IMR-90 (cell line): ENCODE measurements around the gene PTPRN2. TPM values are rescaled to one million over a fixed set of nuclear protein-coding genes. Genes with fewer than 3 reads are reported as not detected.

ENCODE experiments used
- ATAC-seq: fragments of 200-7000 bp; cut with Tn5 transposase; 2 replicates; pipeline ENCODE4 v1.9.1; 2020; ENCODE audit warnings: low read depth, mild to moderate bottlenecking, moderate library complexity
- BruUV-seq: library from RNA; stranded (reverse); fragments of 400-500 nt; replicated peaks from 2 replicates; lab custom pipeline; 2021; lab: Mats Ljungman, UMichigan
- CTCF ChIA-PET: fragments of 300-600 bp; formaldehyde crosslinking; extraction: SDS; loops from one replicate; lab custom pipeline; 2021; ENCODE audit warnings: antibody characterized with exemption; lab: Yijun Ruan, JAX
- POLR2A ChIA-PET: fragments of 300-600 bp; sonication (Branson Sonifier 250); formaldehyde crosslinking; loops from one replicate; lab custom pipeline; 2022; ENCODE audit warnings: antibody characterized with exemption; ENCODE audit not compliant: unreplicated experiment; lab: Charles Lee
- DNase-seq: peaks from one replicate; pipeline ENCODE4 v3.0.0; 2013
- H2AFZ ChIP-seq: replicated peaks from 2 replicates; pipeline ENCODE3; 2013; ENCODE audit warnings: low read length, mild to moderate bottlenecking; ENCODE audit not compliant: poor library complexity
- H2AK5ac ChIP-seq: 2 replicates; pipeline ENCODE4 v1.6.1; 2013; ENCODE audit warnings: low read depth, low read length, inconsistent platforms
- H2AK9ac ChIP-seq: replicated peaks from 2 replicates; pipeline ENCODE3; 2013; ENCODE audit warnings: mild to moderate bottlenecking, low read depth, low read length, moderate library complexity; ENCODE audit not compliant: poor library complexity
- H2BK120ac ChIP-seq: 2 replicates; pipeline ENCODE4 v1.6.1; 2013; ENCODE audit warnings: low read depth, low read length, inconsistent platforms
- H2BK15ac ChIP-seq: 3 replicates; pipeline ENCODE4 v1.6.1; 2013; ENCODE audit warnings: low read depth, low read length, inconsistent platforms
- H2BK20ac ChIP-seq: 2 replicates; pipeline ENCODE4 v1.6.1; 2013; ENCODE audit warnings: low read depth, mild to moderate bottlenecking, inconsistent platforms, low read length, moderate library complexity
- H2BK5ac ChIP-seq: 2 replicates; pipeline ENCODE4 v1.6.1; 2013; ENCODE audit warnings: mild to moderate bottlenecking, low read depth, low read length, inconsistent platforms; ENCODE audit not compliant: poor library complexity, severe bottlenecking
- H3K14ac ChIP-seq: replicated peaks from 2 replicates; pipeline ENCODE4 v1.6.1; 2013; ENCODE audit warnings: low read depth, low read length, inconsistent platforms
- H3K18ac ChIP-seq: 2 replicates; pipeline ENCODE4 v1.6.1; 2013; ENCODE audit warnings: low read depth, low read length, control low read depth
- H3K23ac ChIP-seq: 2 replicates; pipeline ENCODE4 v1.6.1; 2013; ENCODE audit warnings: low read depth, low read length, inconsistent platforms
- H3K27ac ChIP-seq: 2 replicates; pipeline ENCODE4 v1.5.1; 2013; ENCODE audit warnings: mild to moderate bottlenecking, control low read depth, low read length; ENCODE audit not compliant: insufficient read depth
- H3K27me3 ChIP-seq: 2 replicates; pipeline ENCODE4 v1.6.1; 2013; ENCODE audit warnings: low read length; ENCODE audit not compliant: control insufficient read depth, insufficient read depth
- H3K36me3 ChIP-seq: 2 replicates; pipeline ENCODE4 v1.6.1; 2013; ENCODE audit warnings: low read length, mixed read lengths; ENCODE audit not compliant: control insufficient read depth, insufficient read depth
- H3K4ac ChIP-seq: 2 replicates; pipeline ENCODE4 v1.6.1; 2013; ENCODE audit warnings: low read depth, low read length, inconsistent platforms
- H3K4me1 ChIP-seq: 2 replicates; pipeline ENCODE4 v1.6.1; 2013; ENCODE audit warnings: low read length, mixed read lengths; ENCODE audit not compliant: control insufficient read depth, insufficient read depth
- H3K4me2 ChIP-seq: 2 replicates; pipeline ENCODE4 v1.6.1; 2013; ENCODE audit warnings: low read depth, mild to moderate bottlenecking, control low read depth, low read length, moderate library complexity
- H3K4me3 ChIP-seq: 2 replicates; pipeline ENCODE4 v1.5.1; 2013; ENCODE audit warnings: low read depth, mild to moderate bottlenecking, control low read depth, low read length, moderate library complexity; ENCODE audit not compliant: insufficient read depth
- H3K56ac ChIP-seq: 2 replicates; pipeline ENCODE4 v1.6.1; 2013; ENCODE audit warnings: low read length, inconsistent platforms; ENCODE audit not compliant: insufficient read depth; ENCODE audit errors: extremely low read depth
- H3K79me1 ChIP-seq, 2 experiments: 2 replicates each; pipeline ENCODE4 v1.6.1; 2013; ENCODE audit warnings: low read length in 2 of 2, inconsistent platforms in 1 of 2, low read depth in 1 of 2
- H3K9ac ChIP-seq: 2 replicates; pipeline ENCODE4 v1.6.1; 2013; ENCODE audit warnings: low read depth, low read length, control low read depth
- H3K9me1 ChIP-seq: 2 replicates; pipeline ENCODE4 v1.6.1; 2013; ENCODE audit warnings: low read length, inconsistent platforms; ENCODE audit not compliant: insufficient read depth
- H3K9me3 ChIP-seq: 2 replicates; pipeline ENCODE4 v1.6.1; 2013; ENCODE audit warnings: low read length; ENCODE audit not compliant: control insufficient read depth, insufficient read depth
- H4K20me1 ChIP-seq: 2 replicates; pipeline ENCODE4 v1.6.1; 2013; ENCODE audit warnings: low read length, inconsistent platforms; ENCODE audit not compliant: insufficient read depth
- H4K5ac ChIP-seq: 2 replicates; pipeline ENCODE4 v1.6.1; 2013; ENCODE audit warnings: mild to moderate bottlenecking, low read depth, low read length, control low read depth
- H4K8ac ChIP-seq, 2 experiments: 2 replicates each; pipeline ENCODE4 v1.6.1; 2013; ENCODE audit warnings: low read depth in 2 of 2, low read length in 2 of 2, control low read depth in 1 of 2, inconsistent platforms in 1 of 2
- H4K91ac ChIP-seq: 2 replicates; pipeline ENCODE4 v1.6.1; 2013; ENCODE audit warnings: low read depth, low read length, inconsistent platforms; ENCODE audit not compliant: insufficient read depth
- BHLHE40 ChIP-seq: fragments of 150-350 bp; IDR thresholded peaks from 2 replicates; pipeline ENCODE4 v1.6.1; 2016; ENCODE audit warnings: mild to moderate bottlenecking, low read depth, low read length
- CTCF ChIP-seq: conservative IDR thresholded peaks from 2 replicates; pipeline ENCODE4 v1.5.1; 2012; ENCODE audit warnings: mild to moderate bottlenecking, low read depth, low read length, improper control_type of control experiment
- FOS ChIP-seq: fragments of 150-350 bp; IDR thresholded peaks from 2 replicates; pipeline ENCODE4 v1.6.1; 2016; ENCODE audit warnings: low read depth, low read length
- POLR2A ChIP-seq: IDR thresholded peaks from 2 replicates; pipeline ENCODE4 v1.6.1; 2012; ENCODE audit warnings: mild to moderate bottlenecking, low read depth, low read length
- WGBS, 2 experiments: methylation state at CpG; one replicate each; pipeline versions ENCODE4 v1.1.5 to v1.1.7; 2013; ENCODE audit warnings: missing lambda C conversion rate in 2 of 2; ENCODE audit not compliant: insufficient read length in 1 of 2; ENCODE audit errors: extremely low coverage in 2 of 2; 5-methylcytosine and 5-hydroxymethylcytosine counted together
- dilution Hi-C: fragments of 300-500 bp; cut with HindIII; formaldehyde crosslinking; loops from one replicate; pipeline ENCODE4 v1.14.3; 2018; ENCODE audit warnings: low sequenced_read_pairs; ENCODE audit not compliant: unreplicated experiment
- in situ Hi-C: fragments of 300-500 bp; cut with MboI; formaldehyde crosslinking; loops from 3 replicates; pipeline ENCODE4 v1.14.3; 2019; ENCODE audit warnings: low sequenced_read_pairs, inconsistent platforms, mixed read lengths
- intact Hi-C: fragments of 100-400 bp; cut with micrococcal nuclease; formaldehyde crosslinking; loops from 2 replicates; pipeline ENCODE4 v1.10.0; 2022
- polyA plus RNA-seq, 3 experiments: library from polyadenylated mRNA; depleted of rRNA; stranded (reverse); fragments of >200 nt; gene quantifications; 2 replicates each; pipeline ENCODE4 v1.2.3, GENCODE V29; 2012; ENCODE audit warnings: low replicate concordance in 1 of 3
- total RNA-seq: library from RNA; depleted of rRNA; stranded (reverse); fragments of >200 nt; gene quantifications from 2 replicates; pipeline ENCODE4 v1.2.3, GENCODE V29; 2012
- TF ChIP-seq, protein P1 (sequence below): fragments of 150-350 bp; IDR thresholded peaks from 2 replicates; pipeline ENCODE4 v1.6.1; 2017; ENCODE audit warnings: mild to moderate bottlenecking, antibody characterized with exemption, low read length, low read depth

PTPRN2 gene
- total and polyA plus RNA-seq, 2 of the 4 experiments (the other 2 are of a cell fraction) = 0.03 TPM; not detected in 1

GRCh38 chr7:157738066-157738460 lies 849.6 kb downstream of the PTPRN2 start:
- Histone ChIP-seq H2BK20ac (no peak overlapping the region), H3K79me1 (no peaks in the 10 kb centered on the region), H3K4me1 (no peaks in the 10 kb centered on the region), H3K9me3 (peaks cover 50% of the 10 kb centered on the region), H3K27me3 (no peaks in the 10 kb centered on the region), H2BK120ac (no peak overlapping the region), H4K91ac (no peak overlapping the region), H3K23ac (no peak overlapping the region), H2BK15ac (no peak overlapping the region), H3K18ac (no peak overlapping the region), H4K8ac (no peak overlapping the region), H2AFZ (no peak overlapping the region), H3K9ac (no peak overlapping the region), H3K27ac (no peak overlapping the region), H3K4ac (no peak overlapping the region), H3K36me3 (no peaks in the 10 kb centered on the region), H2AK5ac (no peak overlapping the region), H3K4me2 (no peak overlapping the region), H2BK5ac (no peak overlapping the region), H3K56ac (no peak overlapping the region), H3K14ac (no peak overlapping the region), H3K9me1 (no peaks in the 10 kb centered on the region), H4K20me1 (no peaks in the 10 kb centered on the region), H3K4me3 (no peak overlapping the region), H2AK9ac (no peak overlapping the region), H4K5ac (no peak overlapping the region)
- ATAC-seq (no peak), DNase-seq (no peak)
- in situ Hi-C loops (no loop called here), dilution Hi-C loops (no loop called here), intact Hi-C loops (no loop called here)
- ChIA-PET POLR2A (no interaction called here), CTCF (no interaction called here)
- TF ChIP-seq BHLHE40 = no peak
- TF ChIP-seq, protein P1, sequence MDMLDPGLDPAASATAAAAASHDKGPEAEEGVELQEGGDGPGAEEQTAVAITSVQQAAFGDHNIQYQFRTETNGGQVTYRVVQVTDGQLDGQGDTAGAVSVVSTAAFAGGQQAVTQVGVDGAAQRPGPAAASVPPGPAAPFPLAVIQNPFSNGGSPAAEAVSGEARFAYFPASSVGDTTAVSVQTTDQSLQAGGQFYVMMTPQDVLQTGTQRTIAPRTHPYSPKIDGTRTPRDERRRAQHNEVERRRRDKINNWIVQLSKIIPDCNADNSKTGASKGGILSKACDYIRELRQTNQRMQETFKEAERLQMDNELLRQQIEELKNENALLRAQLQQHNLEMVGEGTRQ = peak; percentile 37; the same call in 1 of the 2 replicates
- TF ChIP-seq FOS = no peak
- TF ChIP-seq CTCF = no peak
- TF ChIP-seq POLR2A = no peak
- no TSS peak for BruUV-seq
- no CpG with 5 or more reads among the region's 11 CpGs for WGBS, 2 experiments
